ENCODE measurements around the gene FLVCR2.
A peak's percentile ranks its signal among the peaks of the same experiment; 100 is the strongest.

Gene FLVCR2

GRCh38 chr14:75554482-75554881, 23.9 kb upstream of the FLVCR2 start:
- DNase-seq (ENCODE audit: low read depth) = no peak
- no peak for TF ChIP-seq CTCF (IDR thresholded peaks at IDR 0.05; ENCODE audit: low read depth, low read length, missing control alignments)

GRCh38 chr14:75558440-75558839, 20.0 kb upstream of the FLVCR2 start:
- no peak for DNase-seq (ENCODE audit: low read depth)
- no peak overlapping the region for H3K4me3 ChIP-seq (ENCODE audit: low read depth, low read length)
- no peak for TF ChIP-seq CTCF (IDR thresholded peaks at IDR 0.05; ENCODE audit: low read depth, low read length, missing control alignments)

More at GRCh38 chr14:75554482-75554881, 23.9 kb upstream of the FLVCR2 start:
- no peak overlapping the region for H3K4me3 ChIP-seq (ENCODE audit: low read depth, low read length)

- no peak for TF ChIP-seq CTCF (IDR thresholded peaks at IDR 0.05; ENCODE audit: low read depth, low read length, missing control alignments)
- H3K4me3 ChIP-seq (ENCODE audit: low read depth, low read length) = no peak overlapping the region
- no peak for DNase-seq (ENCODE audit: low read depth)
Measured at GRCh38 chr14:75559045-75559444, 19.4 kb upstream of the FLVCR2 start.

GRCh38 chr14:75559451-75560222, 18.8 kb upstream of the FLVCR2 start:
- DNase-seq (ENCODE audit: low read depth) = no peak
- no peak for TF ChIP-seq CTCF (IDR thresholded peaks at IDR 0.05; ENCODE audit: low read depth, low read length, missing control alignments)

GRCh38 chr14:75561013-75561432, 17.4 kb upstream of the FLVCR2 start:
- TF ChIP-seq CTCF (IDR thresholded peaks at IDR 0.05; ENCODE audit: low read depth, low read length, missing control alignments) = peak; percentile 93
- no peak overlapping the region for H3K4me3 ChIP-seq (ENCODE audit: low read depth, low read length)
- no peak for DNase-seq (ENCODE audit: low read depth)

More at GRCh38 chr14:75559451-75560222, 18.8 kb upstream of the FLVCR2 start:
- no peak overlapping the region for H3K4me3 ChIP-seq (ENCODE audit: low read depth, low read length)

DNA sequence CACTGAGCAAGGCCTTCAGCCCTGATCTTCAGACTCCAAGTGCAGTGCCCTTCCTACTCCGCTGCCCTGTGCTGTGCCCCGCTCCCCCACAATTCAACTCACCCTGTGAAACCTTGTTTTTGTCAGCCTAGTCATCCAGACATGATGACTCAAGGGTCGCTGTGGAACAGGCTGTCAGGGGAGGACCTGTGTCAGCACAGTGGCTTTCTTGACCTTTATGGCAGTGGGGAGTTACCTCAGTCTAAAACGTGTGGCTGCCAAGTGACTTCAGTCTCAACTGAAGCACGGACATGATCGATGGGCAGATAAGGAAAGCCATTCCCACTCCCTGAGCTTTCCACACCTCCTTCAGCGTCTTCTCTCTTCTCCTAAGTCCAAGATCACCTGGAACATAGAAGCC, 16.3 kb upstream of the FLVCR2 start:
- H3K4me3 ChIP-seq (ENCODE audit: low read depth, low read length) = no peak overlapping the region
- TF ChIP-seq CTCF (IDR thresholded peaks at IDR 0.05; ENCODE audit: low read depth, low read length, missing control alignments) = no peak
- no peak for DNase-seq (ENCODE audit: low read depth)

DNA sequence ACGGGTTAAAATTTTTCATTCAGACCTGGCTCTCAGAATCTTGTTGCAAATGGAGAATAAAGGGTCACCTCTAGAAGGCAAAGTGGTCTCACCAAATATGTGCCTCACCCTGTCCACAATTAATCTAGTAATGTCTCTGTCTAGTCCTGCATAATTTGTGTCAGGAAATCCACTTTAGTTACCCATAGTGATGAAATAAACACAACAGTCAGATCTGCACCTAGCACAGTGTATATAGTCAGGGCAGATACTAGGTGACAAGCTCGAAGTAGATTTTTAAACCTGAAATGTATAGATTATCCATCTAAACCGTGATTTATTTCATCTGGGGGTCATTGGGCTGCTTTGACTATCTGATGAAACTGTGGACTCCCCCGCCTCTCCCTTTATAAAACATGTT, 15.9 kb upstream of the FLVCR2 start:
- no peak for TF ChIP-seq CTCF (IDR thresholded peaks at IDR 0.05; ENCODE audit: low read depth, low read length, missing control alignments)
- DNase-seq (ENCODE audit: low read depth) = no peak
- no peak overlapping the region for H3K4me3 ChIP-seq (ENCODE audit: low read depth, low read length)

All from GM12864 (cell line).